Activated CD8-positive, alpha-beta memory T cell treated with anti-CD3 and anti-CD28 coated beads, Interleukin-2, amount 50 U/mL, for 1 hour (primary cell): Measurements from ENCODE around the gene POLR2M.

ENCODE experiments used
- DNase-seq: peaks from one replicate; pipeline ENCODE4 v3.0.0-alpha.2; 2020; ENCODE audit errors: extremely low read depth

The POLR2M gene

DNA sequence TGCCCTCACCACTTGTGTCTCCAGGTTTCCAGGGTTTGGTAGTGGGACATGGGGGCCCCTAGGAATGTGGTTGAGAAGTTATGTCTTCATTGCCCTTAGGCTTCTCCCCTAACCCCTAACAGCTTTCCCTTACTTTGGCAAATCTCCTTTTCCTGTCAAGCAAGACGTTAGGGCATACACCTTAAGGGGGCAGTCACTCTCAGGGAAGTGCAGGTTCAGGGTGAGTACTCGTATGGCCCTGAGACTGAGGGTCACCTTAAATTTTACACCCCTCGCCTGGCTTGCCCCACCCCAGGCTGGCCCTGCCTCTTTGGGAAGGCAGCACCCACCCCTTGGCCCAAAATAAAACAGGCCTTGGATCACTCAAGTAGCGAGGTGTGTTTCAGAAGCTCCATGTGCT, 33.5 kb downstream of the POLR2M start:
- no peak for DNase-seq

DNA sequence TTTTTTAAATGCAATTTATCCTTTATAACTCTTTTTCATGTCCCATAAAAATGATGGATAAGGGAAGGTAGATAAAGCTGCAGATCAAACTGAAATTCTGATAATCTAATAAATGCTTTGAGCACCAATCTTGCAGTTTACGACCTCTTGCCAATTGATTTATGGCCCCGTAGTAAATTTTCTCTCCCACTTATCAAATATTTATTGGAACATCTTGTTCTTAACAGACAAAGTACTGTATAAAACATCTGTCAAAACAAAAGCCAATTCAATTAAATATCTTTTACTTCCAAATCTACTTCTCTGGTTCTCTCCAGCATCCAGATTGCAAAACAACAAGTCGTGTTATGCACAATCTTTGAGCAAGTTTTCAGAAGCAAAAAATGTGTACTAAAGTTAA, 34.6 kb downstream of the POLR2M start:
- DNase-seq, result no peak

DNA sequence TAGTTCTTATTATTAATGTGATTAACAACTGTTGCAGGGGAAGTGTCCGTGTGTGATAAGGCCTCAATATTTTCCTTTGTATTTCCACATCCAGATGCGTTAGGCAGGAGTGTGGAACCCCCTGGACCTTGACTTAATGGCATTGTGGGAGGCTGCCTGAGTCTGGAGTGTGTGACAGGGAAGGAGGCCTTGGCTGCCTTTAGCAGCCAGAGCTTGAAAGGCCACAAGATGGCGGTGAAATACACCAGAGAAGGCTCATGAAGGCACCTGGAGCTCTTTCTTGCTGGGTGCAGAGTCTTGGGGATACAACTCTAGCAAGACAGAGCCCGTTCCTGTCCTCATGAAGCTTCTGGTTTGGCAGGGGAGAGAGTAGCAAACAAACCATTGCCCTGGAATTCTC, 36.9 kb downstream of the POLR2M start:
- DNase-seq, result no peak

- DNase-seq, result no peak
Measured at GRCh38 chr15:57746786-57747185, 40.3 kb downstream of the POLR2M start.

DNA sequence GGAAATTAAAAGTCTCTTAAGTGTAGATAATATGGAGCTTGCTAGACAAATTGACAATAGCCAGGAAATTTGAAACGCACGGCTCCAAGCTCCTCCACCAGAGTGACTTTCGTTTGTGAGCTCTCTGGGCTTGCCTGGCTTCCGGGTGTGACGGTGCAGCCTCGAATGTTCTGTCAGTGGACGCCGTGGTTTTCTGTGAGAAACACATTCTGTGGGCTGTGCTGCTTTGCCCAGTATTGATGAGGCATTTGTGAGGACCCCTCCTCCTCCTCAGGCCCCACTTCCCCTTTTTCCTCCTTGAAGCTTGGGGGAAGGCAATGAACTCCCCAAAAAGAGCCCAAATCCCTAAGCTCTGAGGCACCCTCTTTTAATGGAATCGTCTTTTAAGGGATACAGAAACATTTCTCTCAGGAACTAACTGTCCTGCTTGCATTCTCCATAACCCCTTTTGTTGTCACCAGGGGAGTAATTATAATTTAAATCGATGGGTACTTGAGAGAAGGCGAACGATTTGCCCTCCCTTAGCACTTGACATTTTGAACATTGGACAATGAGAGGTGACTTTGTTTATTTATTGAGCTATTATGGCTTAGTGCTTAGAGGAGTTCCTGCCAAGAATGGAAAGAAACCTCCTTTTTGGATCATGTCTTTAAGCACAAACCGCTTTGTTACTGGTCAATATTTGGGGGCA, 40.8 kb downstream of the POLR2M start:
- no peak for DNase-seq

DNA sequence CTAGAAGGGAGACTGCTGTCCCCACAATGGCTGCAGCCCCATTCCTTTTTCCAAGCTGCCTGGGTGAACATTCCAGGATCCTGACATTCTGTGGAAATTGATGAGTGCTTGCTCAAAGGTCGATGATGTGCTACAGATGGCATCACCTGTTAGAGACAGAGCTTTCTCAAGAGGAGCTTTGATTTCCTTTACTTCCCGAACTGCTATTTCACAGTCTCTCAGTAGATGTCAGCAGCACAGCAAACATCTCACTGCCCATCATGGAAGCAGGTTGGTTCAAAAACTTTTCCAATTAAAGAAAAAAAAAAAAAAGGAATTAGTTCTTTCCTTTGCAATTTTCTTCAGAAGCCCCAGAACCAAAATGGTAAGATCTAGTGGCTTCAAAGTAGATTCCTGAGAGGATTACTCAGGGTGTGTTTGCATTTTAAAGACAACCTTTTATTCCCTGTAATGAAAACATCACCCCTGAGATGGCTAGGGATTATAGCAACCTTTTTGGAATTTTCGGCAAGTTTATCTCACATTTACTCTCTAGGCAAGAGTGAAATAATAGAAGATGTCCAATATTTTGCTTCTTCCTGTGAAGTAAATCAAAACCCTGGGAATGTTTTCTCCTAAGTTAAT, 44.8 kb downstream of the POLR2M start:
- no peak for DNase-seq

GRCh38 chr15:57752436-57752835, 45.9 kb downstream of the POLR2M start:
- no peak for DNase-seq

GRCh38 chr15:57752840-57753239, 46.3 kb downstream of the POLR2M start:
- DNase-seq, result no peak

- DNase-seq, result no peak
Measured at GRCh38 chr15:57756466-57756865, 50.0 kb downstream of the POLR2M start.

GRCh38 chr15:57758560-57758959, 52.0 kb downstream of the POLR2M start:
- no peak for DNase-seq

GRCh38 chr15:57761562-57761961, 55.0 kb downstream of the POLR2M start:
- no peak for DNase-seq

GRCh38 chr15:57762302-57762701, 55.8 kb downstream of the POLR2M start:
- no peak for DNase-seq

DNA sequence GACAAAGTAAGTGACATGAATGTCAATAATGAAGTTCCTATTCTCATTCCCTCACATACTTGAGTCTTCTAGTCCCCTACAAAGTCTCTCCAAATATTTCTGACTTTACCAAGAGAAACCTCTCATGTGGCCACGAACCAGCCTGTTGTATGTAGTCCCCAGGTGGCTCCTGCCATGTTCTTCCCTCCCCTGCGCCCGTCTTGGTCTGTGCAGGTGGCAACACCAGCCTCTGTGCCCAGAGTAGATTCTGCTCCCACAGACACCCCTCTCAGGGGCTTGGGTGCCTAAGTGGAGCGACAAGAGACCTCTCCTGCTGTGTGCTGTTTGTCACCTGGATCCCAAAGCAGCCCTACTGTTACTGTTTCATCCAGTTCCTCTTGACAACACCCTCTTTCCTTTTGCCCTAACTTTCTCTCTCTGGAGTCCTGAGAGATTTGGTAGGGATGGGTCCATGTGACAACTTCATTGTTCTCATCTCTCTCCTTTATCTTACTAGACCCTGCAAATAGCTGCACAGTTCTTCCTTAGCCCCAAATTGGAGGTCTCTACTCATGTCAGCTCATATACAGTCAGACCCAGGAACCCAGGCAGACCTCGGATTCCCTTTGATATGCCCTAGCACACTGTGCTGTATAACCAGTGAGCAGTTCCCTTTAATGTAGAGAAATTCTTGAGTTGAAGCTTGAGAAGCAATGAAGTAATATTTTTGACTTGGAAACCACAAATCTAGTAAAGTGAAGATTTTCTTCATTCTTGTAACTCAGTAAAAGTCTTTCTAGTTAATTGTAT, 56.9 kb downstream of the POLR2M start:
- no peak for DNase-seq
